H1 (cell line): ENCODE results near the gene CDYL.

Experiments used
- EZH2 ChIP-seq: fragments of 200-600 bp; sonication (generic); IDR thresholded peaks from 2 replicates; pipeline ENCODE4 v1.7.1; 2012; ENCODE audit warnings: low read depth, mild to moderate bottlenecking, moderate library complexity, low read length, inconsistent platforms; ENCODE audit not compliant: severe bottlenecking
- JUND ChIP-seq: IDR thresholded peaks from 2 replicates; pipeline ENCODE4 v1.6.1; 2011; ENCODE audit warnings: mild to moderate bottlenecking, improper control_type of control experiment, low read length
- POLR2A ChIP-seq, 2 experiments: IDR thresholded peaks; 1 replicate in 1 of 2; 2 replicates in 1 of 2; pipeline ENCODE4 v1.6.1; 2011; ENCODE audit warnings: low read depth in 2 of 2, low read length in 2 of 2, mild to moderate bottlenecking in 2 of 2; ENCODE audit errors: control extremely low read depth in 1 of 2
- RFX5 ChIP-seq: IDR thresholded peaks from 2 replicates; pipeline ENCODE4 v1.6.1; 2011; ENCODE audit warnings: low read depth, low read length, improper control_type of control experiment, borderline replicate concordance
- RXRA ChIP-seq: IDR thresholded peaks from 2 replicates; pipeline ENCODE4 v1.6.1; 2011; ENCODE audit warnings: low read depth, mild to moderate bottlenecking, low read length, moderate library complexity; ENCODE audit not compliant: insufficient read depth
- TF ChIP-seq, protein P1 (sequence below): IDR thresholded peaks from 2 replicates; pipeline ENCODE4 v1.6.1; 2012; ENCODE audit warnings: low read length, inconsistent platforms
- TF ChIP-seq, protein P2 (sequence below), 3 experiments: IDR thresholded peaks; 1 replicate in 2 of 3; 2 replicates in 1 of 3; pipeline versions ENCODE4 v1.5.1 to v1.6.1; 2011; ENCODE audit warnings: low read length in 3 of 3, mild to moderate bottlenecking in 3 of 3, inconsistent platforms in 2 of 3, low read depth in 1 of 3, moderate library complexity in 1 of 3; ENCODE audit not compliant: insufficient read depth in 1 of 3; ENCODE audit errors: control extremely low read depth in 1 of 3

DNA sequence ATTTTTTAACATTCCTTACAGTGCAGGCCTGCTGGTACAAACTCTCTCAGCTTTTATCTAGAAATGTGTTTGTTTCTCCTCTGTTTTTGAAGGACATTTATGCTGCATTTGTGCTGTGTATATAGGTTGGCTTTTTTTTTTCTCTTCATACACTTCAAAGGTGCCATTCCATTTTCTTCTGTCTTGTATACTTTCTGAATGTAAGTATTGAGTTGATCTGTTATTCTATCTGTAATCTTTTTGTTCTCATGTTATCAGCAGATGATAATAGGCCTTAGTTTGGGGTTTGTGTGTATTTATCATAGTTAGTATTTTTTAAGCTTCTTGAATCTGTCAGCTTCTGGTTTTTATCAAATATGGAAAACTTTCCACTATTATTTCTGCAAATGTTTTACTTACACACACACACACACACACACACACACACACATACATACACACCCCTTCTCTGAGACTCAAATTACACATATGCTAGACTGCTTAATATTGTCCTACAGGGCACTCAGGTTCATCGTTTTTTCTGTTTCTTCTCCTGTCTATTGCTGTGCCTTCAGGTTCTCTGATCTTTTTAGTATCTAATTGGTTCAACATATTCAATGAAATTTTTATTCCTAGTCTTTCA lies 153.0 kb downstream of the CDYL start:
- TF ChIP-seq, protein P1, sequence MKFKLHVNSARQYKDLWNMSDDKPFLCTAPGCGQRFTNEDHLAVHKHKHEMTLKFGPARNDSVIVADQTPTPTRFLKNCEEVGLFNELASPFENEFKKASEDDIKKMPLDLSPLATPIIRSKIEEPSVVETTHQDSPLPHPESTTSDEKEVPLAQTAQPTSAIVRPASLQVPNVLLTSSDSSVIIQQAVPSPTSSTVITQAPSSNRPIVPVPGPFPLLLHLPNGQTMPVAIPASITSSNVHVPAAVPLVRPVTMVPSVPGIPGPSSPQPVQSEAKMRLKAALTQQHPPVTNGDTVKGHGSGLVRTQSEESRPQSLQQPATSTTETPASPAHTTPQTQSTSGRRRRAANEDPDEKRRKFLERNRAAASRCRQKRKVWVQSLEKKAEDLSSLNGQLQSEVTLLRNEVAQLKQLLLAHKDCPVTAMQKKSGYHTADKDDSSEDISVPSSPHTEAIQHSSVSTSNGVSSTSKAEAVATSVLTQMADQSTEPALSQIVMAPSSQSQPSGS, result no peak
- no peak for TF ChIP-seq RXRA
- TF ChIP-seq, protein P2, sequence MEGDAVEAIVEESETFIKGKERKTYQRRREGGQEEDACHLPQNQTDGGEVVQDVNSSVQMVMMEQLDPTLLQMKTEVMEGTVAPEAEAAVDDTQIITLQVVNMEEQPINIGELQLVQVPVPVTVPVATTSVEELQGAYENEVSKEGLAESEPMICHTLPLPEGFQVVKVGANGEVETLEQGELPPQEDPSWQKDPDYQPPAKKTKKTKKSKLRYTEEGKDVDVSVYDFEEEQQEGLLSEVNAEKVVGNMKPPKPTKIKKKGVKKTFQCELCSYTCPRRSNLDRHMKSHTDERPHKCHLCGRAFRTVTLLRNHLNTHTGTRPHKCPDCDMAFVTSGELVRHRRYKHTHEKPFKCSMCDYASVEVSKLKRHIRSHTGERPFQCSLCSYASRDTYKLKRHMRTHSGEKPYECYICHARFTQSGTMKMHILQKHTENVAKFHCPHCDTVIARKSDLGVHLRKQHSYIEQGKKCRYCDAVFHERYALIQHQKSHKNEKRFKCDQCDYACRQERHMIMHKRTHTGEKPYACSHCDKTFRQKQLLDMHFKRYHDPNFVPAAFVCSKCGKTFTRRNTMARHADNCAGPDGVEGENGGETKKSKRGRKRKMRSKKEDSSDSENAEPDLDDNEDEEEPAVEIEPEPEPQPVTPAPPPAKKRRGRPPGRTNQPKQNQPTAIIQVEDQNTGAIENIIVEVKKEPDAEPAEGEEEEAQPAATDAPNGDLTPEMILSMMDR (IDR thresholded peaks at IDR 0.05; ENCODE audit: control extremely low read depth in 1 of 3, insufficient read depth in 1 of 3, low read depth in 1 of 3, low read length in 3 of 3), result no peak
- no peak for TF ChIP-seq RFX5
- TF ChIP-seq JUND, result no peak
- TF ChIP-seq EZH2, result no peak
- TF ChIP-seq POLR2A (IDR thresholded peaks at IDR 0.05; ENCODE audit: control extremely low read depth in 1 of 2, low read depth in 2 of 2, low read length in 2 of 2), result no peak
